NCI-H146 treated with DMSO at 0.1 percent for 48 hours (cell line): Measurements from ENCODE around the gene RYR2.

Experiments used
- DNase-seq: peaks from one replicate; lab custom pipeline; 2025; ENCODE audit not compliant: unreplicated experiment; lab: John Stamatoyannopoulos, UW

The RYR2 gene

GRCh38 chr1:237878406-237878805, 836.4 kb downstream of the RYR2 start:
- no peak for DNase-seq

GRCh38 chr1:237879195-237879594, 837.2 kb downstream of the RYR2 start:
- DNase-seq, result no peak
